K562 (cell line): ENCODE results near the gene FARP2. TPM values are rescaled to one million over a fixed set of nuclear protein-coding genes. Genes with fewer than 3 reads are reported as not detected.

Experiments
- CBFA2T2 ChIP-seq: fragments of 450-650 bp; conservative IDR thresholded peaks from 2 replicates; pipeline ENCODE4 v1.6.1; 2017; ENCODE audit warnings: mild to moderate bottlenecking
- CCAR2 ChIP-seq: fragments of 200-400 bp; formaldehyde crosslinking; IDR thresholded peaks from 2 replicates; pipeline ENCODE4 v1.6.1; 2017; ENCODE audit warnings: mild to moderate bottlenecking, low read depth, low read length
- FOXP1 ChIP-seq: sonication (generic); formaldehyde crosslinking; IDR thresholded peaks from 2 replicates; pipeline ENCODE4 v1.8.0; 2022; ENCODE audit warnings: mild to moderate bottlenecking, missing genetic modification reagents
- HMGN3 ChIP-seq: IDR thresholded peaks from 2 replicates; pipeline ENCODE4 v1.6.1; 2011; ENCODE audit warnings: borderline replicate concordance, low read depth, mild to moderate bottlenecking, mixed read lengths, low read length; ENCODE audit not compliant: insufficient read length; ENCODE audit errors: extremely low read depth
- HOXB6 ChIP-seq: fragments of 250-450 bp; sonication (Bioruptor Pico); IDR thresholded peaks from 2 replicates; pipeline ENCODE4 v1.5.1; 2022; ENCODE audit warnings: mild to moderate bottlenecking, borderline replicate concordance
- MED1 ChIP-seq: sonication (generic); formaldehyde crosslinking; IDR thresholded peaks from 2 replicates; pipeline ENCODE4 v1.8.1; 2023; ENCODE audit warnings: missing genetic modification reagents, borderline replicate concordance
- NR3C1 ChIP-seq: sonication (generic); formaldehyde crosslinking; IDR thresholded peaks from 2 replicates; pipeline ENCODE4 v1.8.1; 2022; ENCODE audit warnings: missing genetic modification reagents
- PCBP1 ChIP-seq: fragments of 200-400 bp; formaldehyde crosslinking; IDR thresholded peaks from 2 replicates; pipeline ENCODE4 v1.6.1; 2018; ENCODE audit warnings: mild to moderate bottlenecking, low read depth, low read length; ENCODE audit not compliant: poor library complexity, severe bottlenecking
- TAF15 ChIP-seq: fragments of 200-400 bp; formaldehyde crosslinking; IDR thresholded peaks from 2 replicates; pipeline ENCODE4 v1.6.1; 2017; ENCODE audit warnings: mild to moderate bottlenecking, low read depth, low read length, moderate library complexity
- TCF3 ChIP-seq: sonication (generic); formaldehyde crosslinking; IDR thresholded peaks from 2 replicates; pipeline ENCODE4 v1.4.0; 2020; ENCODE audit warnings: mild to moderate bottlenecking, missing genetic modification reagents
- TEAD4 ChIP-seq, 2 experiments: sonication (generic) in 1 of 2; formaldehyde crosslinking in 1 of 2; IDR thresholded peaks; 2 replicates each; pipeline versions ENCODE4 v1.6.1 to v1.8.0; 2012 to 2022; ENCODE audit warnings: borderline replicate concordance in 1 of 2, inconsistent platforms in 1 of 2, low read length in 1 of 2, mild to moderate bottlenecking in 1 of 2, missing genetic modification reagents in 1 of 2
- XRCC5 ChIP-seq: fragments of 200-400 bp; formaldehyde crosslinking; IDR thresholded peaks from 2 replicates; pipeline ENCODE4 v1.6.1; 2017; ENCODE audit warnings: low read depth, mild to moderate bottlenecking, low read length
- ZNF134 ChIP-seq: fragments of 250-450 bp; sonication (Bioruptor Pico); conservative IDR thresholded peaks from 2 replicates; pipeline ENCODE4 v1.4.0; 2020
- ZNF140 ChIP-seq: fragments of 250-450 bp; sonication (Bioruptor Pico); IDR thresholded peaks from 2 replicates; pipeline ENCODE4 v1.8.0; 2021; ENCODE audit warnings: moderate library complexity, mild to moderate bottlenecking, inconsistent platforms
- ZNF184 ChIP-seq: sonication (generic); formaldehyde crosslinking; IDR thresholded peaks from 2 replicates; pipeline ENCODE4 v1.5.0; 2020; ENCODE audit warnings: missing genetic modification reagents
- ZNF253 ChIP-seq: fragments of 250-450 bp; sonication (Bioruptor Pico); conservative IDR thresholded peaks from 2 replicates; pipeline ENCODE4 v1.6.1; 2021; ENCODE audit warnings: mild to moderate bottlenecking
- ZNF316 ChIP-seq: fragments of 450-650 bp; IDR thresholded peaks from 2 replicates; pipeline ENCODE4 v1.6.1; 2016
- ZNF324 ChIP-seq: fragments of 250-450 bp; sonication (Bioruptor Pico); IDR thresholded peaks from 2 replicates; pipeline ENCODE4 v1.4.0; 2020; ENCODE audit warnings: mild to moderate bottlenecking
- ZNF436 ChIP-seq: fragments of 250-450, 450-650 bp; sonication (Bioruptor Pico); formaldehyde crosslinking; IDR thresholded peaks from 2 replicates; pipeline ENCODE4 v1.7.0; 2020; ENCODE audit warnings: mild to moderate bottlenecking
- ZNF740 ChIP-seq, 3 experiments: fragments of 200-800 bp in 1 of 3; sonication (Bioruptor generic) in 1 of 3; sonication (generic) in 1 of 3; formaldehyde crosslinking in 1 of 3; IDR thresholded peaks; 2 replicates each; pipeline versions ENCODE4 v1.6.1 to v1.8.0; 2016 to 2022; ENCODE audit warnings: mild to moderate bottlenecking in 2 of 3, missing compliant biosample characterization in 2 of 3, missing genetic modification characterization in 2 of 3, missing genetic modification reagents in 1 of 3
- ZNF766 ChIP-seq: fragments of 200-800 bp; sonication (Bioruptor generic); conservative IDR thresholded peaks from 2 replicates; pipeline ENCODE4 v1.6.1; 2016; ENCODE audit warnings: missing genetic modification characterization, missing compliant biosample characterization
- polyA plus RNA-seq, 8 experiments: library from polyadenylated mRNA; depleted of rRNA in 4 of 8; stranded (reverse) in 5 of 8; unstranded in 3 of 8; fragments of >200 nt; fragmentation: Nextera tagmentation in 2 of 8; fragmentation: Illumina TruSeq in 1 of 8; extraction: Ambion mirVana in 2 of 8; extraction: Trizol in 1 of 8; gene quantifications; 2 replicates each; pipeline versions ENCODE4 v1.2.1 to v1.2.3, GENCODE V29; 2011 to 2014; ENCODE audit warnings: inconsistent platforms in 1 of 8, missing spikeins in 1 of 8
- total RNA-seq, 7 experiments: library from RNA; depleted of rRNA in 6 of 7; stranded (reverse); fragments of >200 nt in 6 of 7; fragmentation: Illumina TruSeq in 2 of 7; extraction: Trizol in 2 of 7; gene quantifications; 2 replicates each; pipeline versions ENCODE4 v1.2.1 to v1.2.3, GENCODE V29; 2011 to 2021; ENCODE audit warnings: low replicate concordance in 1 of 7
- TF ChIP-seq, protein P1 (sequence below): sonication (generic); formaldehyde crosslinking; IDR thresholded peaks from 2 replicates; pipeline ENCODE4 v1.8.1; 2023; ENCODE audit warnings: mild to moderate bottlenecking, missing genetic modification reagents
- TF ChIP-seq, protein P2 (sequence below): fragments of 250-450 bp; sonication (Bioruptor Pico); IDR thresholded peaks from 2 replicates; pipeline ENCODE4 v1.8.0; 2021; ENCODE audit warnings: mild to moderate bottlenecking, moderate library complexity

Gene FARP2
- total and polyA plus RNA-seq, 9 of the 15 experiments (the other 6 are each of a cell fraction or from before 2014, with no cell fraction given): 4.1 to 38.1 (median 21.1) TPM

DNA sequence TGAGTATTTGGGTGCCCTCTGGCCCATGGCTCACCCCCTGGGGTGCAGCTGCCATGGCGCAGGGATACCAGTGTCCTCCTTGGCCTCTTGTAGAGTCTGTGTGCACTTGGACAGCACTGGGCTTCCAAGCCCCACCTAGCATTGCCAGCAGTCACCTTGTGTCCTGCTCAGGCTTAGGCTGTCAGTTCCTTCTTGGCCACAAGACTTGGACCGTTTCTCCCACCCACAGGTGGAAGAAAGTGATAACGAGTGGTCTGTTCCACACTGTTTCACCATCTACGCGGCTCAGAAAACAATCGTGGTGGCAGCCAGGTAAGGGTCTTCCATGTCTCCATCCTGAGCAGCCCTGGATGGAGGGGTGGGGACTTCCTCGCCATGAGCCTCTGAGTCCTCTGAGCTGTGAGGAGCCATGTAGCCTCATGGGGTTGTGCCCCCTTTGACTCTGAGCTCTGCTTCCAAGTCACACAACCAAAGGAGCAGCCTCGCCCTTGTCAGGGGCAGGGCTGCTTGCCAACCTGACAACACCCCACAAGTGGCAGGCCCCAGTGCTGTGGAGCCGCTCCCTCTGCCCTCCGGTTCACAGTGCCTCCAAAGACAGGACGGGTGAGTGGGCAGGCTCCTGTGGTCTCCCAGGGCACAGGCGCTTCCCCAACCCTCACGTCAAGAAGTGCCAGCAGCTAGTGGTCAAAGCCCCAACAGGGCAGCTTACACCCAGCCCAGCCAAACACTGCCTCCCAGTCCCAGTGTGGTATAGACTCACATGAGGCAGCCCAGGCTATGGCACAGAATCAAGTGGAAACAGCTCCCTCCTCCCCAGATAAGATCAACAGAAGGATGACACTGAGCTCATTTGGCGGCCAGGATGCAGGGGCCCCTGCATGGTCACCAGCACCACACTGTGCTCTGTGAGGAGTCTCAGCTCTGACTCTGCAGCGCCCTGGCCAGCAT, 133.9 kb downstream of the FARP2 start (continued):
- TF ChIP-seq, protein P1, sequence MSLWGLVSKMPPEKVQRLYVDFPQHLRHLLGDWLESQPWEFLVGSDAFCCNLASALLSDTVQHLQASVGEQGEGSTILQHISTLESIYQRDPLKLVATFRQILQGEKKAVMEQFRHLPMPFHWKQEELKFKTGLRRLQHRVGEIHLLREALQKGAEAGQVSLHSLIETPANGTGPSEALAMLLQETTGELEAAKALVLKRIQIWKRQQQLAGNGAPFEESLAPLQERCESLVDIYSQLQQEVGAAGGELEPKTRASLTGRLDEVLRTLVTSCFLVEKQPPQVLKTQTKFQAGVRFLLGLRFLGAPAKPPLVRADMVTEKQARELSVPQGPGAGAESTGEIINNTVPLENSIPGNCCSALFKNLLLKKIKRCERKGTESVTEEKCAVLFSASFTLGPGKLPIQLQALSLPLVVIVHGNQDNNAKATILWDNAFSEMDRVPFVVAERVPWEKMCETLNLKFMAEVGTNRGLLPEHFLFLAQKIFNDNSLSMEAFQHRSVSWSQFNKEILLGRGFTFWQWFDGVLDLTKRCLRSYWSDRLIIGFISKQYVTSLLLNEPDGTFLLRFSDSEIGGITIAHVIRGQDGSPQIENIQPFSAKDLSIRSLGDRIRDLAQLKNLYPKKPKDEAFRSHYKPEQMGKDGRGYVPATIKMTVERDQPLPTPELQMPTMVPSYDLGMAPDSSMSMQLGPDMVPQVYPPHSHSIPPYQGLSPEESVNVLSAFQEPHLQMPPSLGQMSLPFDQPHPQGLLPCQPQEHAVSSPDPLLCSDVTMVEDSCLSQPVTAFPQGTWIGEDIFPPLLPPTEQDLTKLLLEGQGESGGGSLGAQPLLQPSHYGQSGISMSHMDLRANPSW (CRISPR knock-in tag): no peak
- TF ChIP-seq MED1 (CRISPR knock-in tag) (no peak), ZNF436 (CRISPR knock-in tag) (no peak), TEAD4 (IDR thresholded peaks at IDR 0.05; ENCODE audit: low read length) (peak; percentile 47; the same call in 1 of the 2 replicates), TEAD4 (CRISPR knock-in tag; IDR thresholded peaks at IDR 0.05; ENCODE audit: borderline replicate concordance) (no peak), ZNF140 (CRISPR knock-in tag) (no peak), CCAR2 (no peak), XRCC5 (no peak), TAF15 (no peak), HOXB6 (no peak), PCBP1 (no peak), ZNF184 (CRISPR knock-in tag) (no peak), FOXP1 (CRISPR knock-in tag) (no peak), NR3C1 (CRISPR knock-in tag) (no peak), TCF3 (peak; percentile 79), ZNF253 (CRISPR knock-in tag) (no peak), HMGN3 (no peak), ZNF134 (CRISPR knock-in tag) (no peak), CBFA2T2 (peak; percentile 37), ZNF766 (CRISPR knock-in tag) (no peak), ZNF324 (no peak), ZNF316 (no peak), ZNF740 (CRISPR knock-in tag; IDR thresholded peaks at IDR 0.05) (no peak), ZNF740 (tag; IDR thresholded peaks at IDR 0.05) (no peak)
- TF ChIP-seq, protein P2, sequence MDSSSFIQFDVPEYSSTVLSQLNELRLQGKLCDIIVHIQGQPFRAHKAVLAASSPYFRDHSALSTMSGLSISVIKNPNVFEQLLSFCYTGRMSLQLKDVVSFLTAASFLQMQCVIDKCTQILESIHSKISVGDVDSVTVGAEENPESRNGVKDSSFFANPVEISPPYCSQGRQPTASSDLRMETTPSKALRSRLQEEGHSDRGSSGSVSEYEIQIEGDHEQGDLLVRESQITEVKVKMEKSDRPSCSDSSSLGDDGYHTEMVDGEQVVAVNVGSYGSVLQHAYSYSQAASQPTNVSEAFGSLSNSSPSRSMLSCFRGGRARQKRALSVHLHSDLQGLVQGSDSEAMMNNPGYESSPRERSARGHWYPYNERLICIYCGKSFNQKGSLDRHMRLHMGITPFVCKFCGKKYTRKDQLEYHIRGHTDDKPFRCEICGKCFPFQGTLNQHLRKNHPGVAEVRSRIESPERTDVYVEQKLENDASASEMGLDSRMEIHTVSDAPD: no peak
